ENCODE data around the gene FAM227B.
"Not testable (repeated sequence)": the region's sequence is repeated elsewhere in the genome, so short reads cannot be mapped to it uniquely, and the experiment has no call there.

DNA sequence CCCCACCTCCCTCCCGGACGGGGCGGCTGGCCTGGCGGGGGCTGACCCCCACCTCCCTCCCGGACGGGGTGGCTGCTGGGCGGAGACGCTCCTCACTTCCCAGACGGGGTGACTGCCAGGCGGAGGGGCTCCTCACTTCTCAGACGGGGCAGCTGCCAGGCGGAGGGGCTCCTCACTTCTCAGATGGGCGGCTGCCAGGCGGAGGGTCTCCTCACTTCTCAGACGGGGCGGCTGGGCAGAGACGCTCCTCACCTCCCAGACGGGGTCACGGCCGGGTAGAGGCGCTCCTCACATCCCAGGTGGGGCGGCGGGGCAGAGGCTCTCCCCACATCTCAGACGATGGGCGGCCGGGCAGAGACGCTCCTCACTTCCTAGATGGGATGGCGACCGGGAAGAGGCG is 70.3 kb downstream of the FAM227B start:
- not testable (repeated sequence) for TF ChIP-seq CTCF (conservative IDR thresholded peaks at IDR 0.05); EZH2 (IDR thresholded peaks at IDR 0.05; ENCODE audit: low read depth)

All from PC-9 (cell line).